ENCODE data around the gene PPP3CA. TPM values are rescaled to one million over a fixed set of nuclear protein-coding genes. Genes with fewer than 3 reads are reported as not detected.

PPP3CA gene
- total RNA-seq, 1 experiment from 2014 or later = 129 TPM

DNA sequence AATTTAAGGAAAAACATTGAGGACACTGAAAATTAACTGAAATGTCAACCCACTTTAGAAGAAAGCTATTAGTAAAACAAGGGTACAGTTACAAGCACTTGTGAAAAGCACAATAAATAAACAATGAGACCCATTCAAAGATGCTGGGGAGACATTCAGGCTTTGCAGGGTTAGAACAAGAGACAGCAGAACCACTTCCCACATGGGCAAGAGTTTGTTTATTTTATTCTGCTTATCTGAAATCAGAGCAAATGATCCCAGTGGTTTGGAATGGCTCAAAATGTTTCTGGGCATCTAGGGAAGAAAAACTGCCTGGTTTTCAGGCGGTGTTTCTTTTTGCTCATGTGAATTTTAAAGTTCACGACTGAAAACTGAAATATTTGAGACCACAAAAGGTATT, 42.4 kb downstream of the PPP3CA start:
- CTCF ChIA-PET = no interaction called here
- Histone ChIP-seq H3K4me1 (ENCODE audit: insufficient read depth, low read length, poor library complexity, severe bottlenecking) (peaks cover 55% of the 10 kb centered on the region), H3K27me3 (replicated peaks; ENCODE audit: insufficient read depth, low read depth, low read length, poor library complexity) (no peaks in the 10 kb centered on the region), H3K27ac (ENCODE audit: low read depth, low read length, poor library complexity, severe bottlenecking) (no peak overlapping the region), H3K4me3 (ENCODE audit: low read depth, low read length, poor library complexity, severe bottlenecking) (no peak overlapping the region), H3K36me3 (ENCODE audit: insufficient read depth, low read length, poor library complexity, severe bottlenecking) (no peaks in the 10 kb centered on the region), H3K9me3 (ENCODE audit: low read depth, low read length, poor library complexity, severe bottlenecking) (no peaks in the 10 kb centered on the region)
- TF ChIP-seq CTCF (conservative IDR thresholded peaks at IDR 0.05; ENCODE audit: low read depth, low read length) = no peak
- TF ChIP-seq EZH2 (IDR thresholded peaks at IDR 0.05; ENCODE audit: borderline replicate concordance, low read depth, low read length, poor library complexity, severe bottlenecking) = no peak
- DNase-seq (ENCODE audit: low spot score) = no peak
- intact Hi-C loops (cut with micrococcal nuclease; ENCODE audit: unreplicated experiment) = no loop called here
- BruUV-seq (replicated peaks) = no TSS peak
- POLR2A ChIA-PET (ENCODE audit: low non-redundant PET) = interaction anchor here (0.6 kb wide), 1 partner anchor 25 kb away, joined by 3 read pairs; no protein-coding TSS in a partner anchor

DNA sequence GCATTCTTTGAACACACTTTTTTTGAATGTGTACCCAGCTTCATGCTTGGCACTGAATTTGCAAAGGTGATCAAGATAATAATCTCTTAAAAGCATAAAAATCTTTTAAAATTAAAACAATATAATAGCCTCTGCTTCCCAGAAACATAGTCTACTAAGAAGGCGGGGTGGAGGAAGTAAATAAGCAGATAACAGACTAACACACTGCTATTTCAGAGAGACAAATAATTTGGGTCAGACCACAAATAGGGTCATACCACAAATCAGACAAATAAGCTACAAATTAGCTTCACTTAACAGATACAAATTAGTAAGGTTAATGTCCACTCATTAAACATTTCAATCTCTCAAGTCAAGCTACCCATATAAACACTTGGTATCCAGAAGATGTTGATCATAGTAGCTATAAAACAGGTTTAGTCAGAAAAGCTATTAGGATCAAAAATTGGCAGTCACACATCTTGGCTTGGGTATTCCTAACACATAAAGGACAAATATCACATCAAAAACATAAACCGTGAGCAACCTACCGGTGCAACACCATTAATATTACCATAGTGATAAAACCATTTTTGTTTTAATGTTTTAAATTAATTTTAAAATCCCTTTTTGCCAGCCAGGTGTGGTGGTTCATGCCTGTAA, 47.3 kb downstream of the PPP3CA start:
- BruUV-seq (replicated peaks) = no TSS peak
- Histone ChIP-seq H3K27me3 (replicated peaks; ENCODE audit: insufficient read depth, low read depth, low read length, poor library complexity) (no peaks in the 10 kb centered on the region), H3K36me3 (ENCODE audit: insufficient read depth, low read length, poor library complexity, severe bottlenecking) (no peaks in the 10 kb centered on the region), H3K9me3 (ENCODE audit: low read depth, low read length, poor library complexity, severe bottlenecking) (no peaks in the 10 kb centered on the region), H3K4me1 (ENCODE audit: insufficient read depth, low read length, poor library complexity, severe bottlenecking) (peaks cover 37% of the 10 kb centered on the region), H3K4me3 (ENCODE audit: low read depth, low read length, poor library complexity, severe bottlenecking) (no peak overlapping the region), H3K27ac (ENCODE audit: low read depth, low read length, poor library complexity, severe bottlenecking) (no peak overlapping the region)
- CTCF ChIA-PET = interaction anchor here (0.6 to 1.0 kb wide), 2 partner anchors 12 to 13 kb away, joined by 3 read pairs; no protein-coding TSS in a partner anchor
- no peak for TF ChIP-seq EZH2 (IDR thresholded peaks at IDR 0.05; ENCODE audit: borderline replicate concordance, low read depth, low read length, poor library complexity, severe bottlenecking)
- TF ChIP-seq CTCF (conservative IDR thresholded peaks at IDR 0.05; ENCODE audit: low read depth, low read length) = no peak
- intact Hi-C loops (cut with micrococcal nuclease; ENCODE audit: unreplicated experiment) = no loop called here
- no peak for DNase-seq (ENCODE audit: low spot score)
- POLR2A ChIA-PET (ENCODE audit: low non-redundant PET) = no interaction called here

DNA sequence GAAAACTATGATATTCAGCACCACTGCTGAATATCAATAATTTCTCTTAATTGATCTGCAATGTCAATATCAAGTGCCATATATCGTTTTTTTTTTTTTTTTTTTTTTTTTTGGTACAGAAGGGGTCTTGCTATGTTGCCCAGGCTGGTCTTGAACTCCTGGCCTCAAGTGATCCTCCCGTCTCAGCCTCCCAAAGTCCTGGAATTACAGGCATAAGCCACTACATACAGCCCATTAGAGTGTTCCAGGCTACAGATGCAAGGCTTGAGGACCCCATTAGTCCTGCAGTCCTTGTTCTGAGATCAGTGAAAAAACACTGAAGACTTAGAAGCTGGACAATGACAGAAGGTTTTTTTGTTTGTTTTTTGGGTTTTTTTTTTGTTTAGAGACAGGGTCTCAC, 48.3 kb downstream of the PPP3CA start:
- Histone ChIP-seq H3K36me3 (ENCODE audit: insufficient read depth, low read length, poor library complexity, severe bottlenecking) (no peaks in the 10 kb centered on the region), H3K9me3 (ENCODE audit: low read depth, low read length, poor library complexity, severe bottlenecking) (no peaks in the 10 kb centered on the region), H3K27me3 (replicated peaks; ENCODE audit: insufficient read depth, low read depth, low read length, poor library complexity) (no peaks in the 10 kb centered on the region), H3K4me1 (ENCODE audit: insufficient read depth, low read length, poor library complexity, severe bottlenecking) (peaks cover 28% of the 10 kb centered on the region), H3K4me3 (ENCODE audit: low read depth, low read length, poor library complexity, severe bottlenecking) (no peak overlapping the region), H3K27ac (ENCODE audit: low read depth, low read length, poor library complexity, severe bottlenecking) (no peak overlapping the region)
- CTCF ChIA-PET = no interaction called here
- no peak for TF ChIP-seq CTCF (conservative IDR thresholded peaks at IDR 0.05; ENCODE audit: low read depth, low read length)
- TF ChIP-seq EZH2 (IDR thresholded peaks at IDR 0.05; ENCODE audit: borderline replicate concordance, low read depth, low read length, poor library complexity, severe bottlenecking) = no peak
- intact Hi-C loops (cut with micrococcal nuclease; ENCODE audit: unreplicated experiment) = no loop called here
- no TSS peak for BruUV-seq (replicated peaks)
- no peak for DNase-seq (ENCODE audit: low spot score)
- POLR2A ChIA-PET (ENCODE audit: low non-redundant PET) = no interaction called here

Data from A673 (cell line).